ENCODE data around the gene SNCAIP.
"Not testable (repeated sequence)": the region's sequence is repeated elsewhere in the genome, so short reads cannot be mapped to it uniquely, and the experiment has no call there.

The SNCAIP gene

DNA sequence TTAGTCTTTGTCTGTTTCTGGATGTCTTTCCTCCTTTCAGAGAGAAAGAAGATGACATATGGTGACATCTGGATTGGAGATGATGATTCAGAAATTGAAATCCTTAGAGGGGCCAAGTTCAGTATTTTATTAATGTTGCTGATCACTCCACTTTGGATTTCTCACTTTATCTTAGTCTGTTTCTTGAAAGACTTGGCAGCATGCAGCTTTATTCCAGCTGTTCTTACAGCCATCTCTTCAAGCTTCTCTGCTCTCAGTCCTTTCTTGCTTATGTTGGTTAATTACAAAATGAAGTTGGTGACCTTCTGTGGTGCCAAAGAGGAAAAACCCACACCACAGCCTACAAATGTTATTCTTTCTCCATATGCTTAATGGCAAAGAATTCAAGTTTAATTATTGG is 62.1 kb downstream of the SNCAIP start:
- TF ChIP-seq, protein P1, sequence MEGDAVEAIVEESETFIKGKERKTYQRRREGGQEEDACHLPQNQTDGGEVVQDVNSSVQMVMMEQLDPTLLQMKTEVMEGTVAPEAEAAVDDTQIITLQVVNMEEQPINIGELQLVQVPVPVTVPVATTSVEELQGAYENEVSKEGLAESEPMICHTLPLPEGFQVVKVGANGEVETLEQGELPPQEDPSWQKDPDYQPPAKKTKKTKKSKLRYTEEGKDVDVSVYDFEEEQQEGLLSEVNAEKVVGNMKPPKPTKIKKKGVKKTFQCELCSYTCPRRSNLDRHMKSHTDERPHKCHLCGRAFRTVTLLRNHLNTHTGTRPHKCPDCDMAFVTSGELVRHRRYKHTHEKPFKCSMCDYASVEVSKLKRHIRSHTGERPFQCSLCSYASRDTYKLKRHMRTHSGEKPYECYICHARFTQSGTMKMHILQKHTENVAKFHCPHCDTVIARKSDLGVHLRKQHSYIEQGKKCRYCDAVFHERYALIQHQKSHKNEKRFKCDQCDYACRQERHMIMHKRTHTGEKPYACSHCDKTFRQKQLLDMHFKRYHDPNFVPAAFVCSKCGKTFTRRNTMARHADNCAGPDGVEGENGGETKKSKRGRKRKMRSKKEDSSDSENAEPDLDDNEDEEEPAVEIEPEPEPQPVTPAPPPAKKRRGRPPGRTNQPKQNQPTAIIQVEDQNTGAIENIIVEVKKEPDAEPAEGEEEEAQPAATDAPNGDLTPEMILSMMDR (conservative IDR thresholded peaks at IDR 0.05) = no peak
- no peak overlapping the region for H3K27ac ChIP-seq

DNA sequence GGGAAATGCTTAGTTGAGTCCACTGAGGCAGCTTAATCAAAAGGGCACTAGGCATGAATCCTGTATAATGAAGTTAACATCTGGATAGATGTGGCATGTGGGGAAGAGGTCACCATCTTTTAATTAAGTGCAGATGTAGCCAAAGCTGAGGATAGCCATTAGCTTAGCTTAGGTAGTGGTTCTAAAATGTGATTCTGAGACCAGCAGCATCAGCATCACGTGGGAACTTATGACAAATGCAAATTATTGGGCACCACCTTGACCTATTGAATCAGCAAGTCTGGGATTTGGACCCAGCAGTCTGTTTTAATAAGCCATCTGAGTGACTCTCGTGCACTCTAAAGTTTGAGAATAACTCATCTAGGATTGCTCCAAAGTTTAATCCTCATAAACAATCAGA is 63.8 kb downstream of the SNCAIP start:
- TF ChIP-seq, protein P1 (conservative IDR thresholded peaks at IDR 0.05) = no peak
- H3K27ac ChIP-seq = no peak overlapping the region

DNA sequence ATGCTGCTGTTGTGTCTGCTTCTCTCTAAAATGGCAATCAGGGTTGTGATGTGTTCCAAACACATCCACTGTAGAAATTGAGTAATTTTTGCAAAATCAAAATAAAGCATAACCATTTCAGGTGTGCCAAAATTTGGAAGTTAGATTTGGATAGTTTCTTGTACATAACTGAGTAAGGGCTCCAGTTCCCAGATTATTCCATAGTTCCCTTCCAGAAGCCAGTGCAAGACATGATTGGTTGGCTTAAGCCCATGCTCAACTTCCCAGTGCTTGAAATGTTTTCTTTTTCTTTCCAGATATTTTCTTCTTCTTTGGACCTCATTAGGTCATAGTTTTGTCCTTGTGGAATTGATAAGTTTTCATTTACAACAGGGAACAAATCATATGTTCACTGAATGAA is 64.2 kb downstream of the SNCAIP start:
- no peak overlapping the region for H3K27ac ChIP-seq
- TF ChIP-seq, protein P1 (conservative IDR thresholded peaks at IDR 0.05) = no peak

DNA sequence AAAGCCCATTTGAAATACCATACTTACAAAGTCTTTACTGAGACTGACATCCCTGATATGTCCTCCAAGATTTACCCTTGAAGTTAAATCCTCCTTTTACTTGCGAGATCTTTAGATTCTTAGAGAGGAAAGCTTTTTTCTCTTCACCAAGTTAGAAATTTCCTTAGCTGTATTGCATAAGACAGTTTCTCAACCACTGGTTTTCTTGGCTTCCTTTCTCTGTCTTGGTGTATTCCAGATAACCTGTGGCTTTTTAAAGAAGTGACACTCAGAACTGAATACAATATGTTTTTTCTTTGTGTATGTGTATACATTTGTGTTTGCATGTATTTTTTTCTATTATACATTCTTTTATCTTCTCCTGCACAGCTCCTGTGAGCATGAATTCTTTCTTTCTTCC is 65.0 kb downstream of the SNCAIP start:
- TF ChIP-seq, protein P1 (conservative IDR thresholded peaks at IDR 0.05) = no peak
- H3K27ac ChIP-seq = no peak overlapping the region

GRCh38 chr5:122382938-122383337 is 70.9 kb downstream of the SNCAIP start:
- H3K27ac ChIP-seq = not testable (repeated sequence)

GRCh38 chr5:122384739-122385235 is 72.8 kb downstream of the SNCAIP start:
- TF ChIP-seq, protein P1 (conservative IDR thresholded peaks at IDR 0.05) = no peak
- H3K27ac ChIP-seq = no peak overlapping the region

- TF ChIP-seq, protein P1 (conservative IDR thresholded peaks at IDR 0.05) = no peak
- no peak overlapping the region for H3K27ac ChIP-seq
Observed at GRCh38 chr5:122385286-122385685, 73.2 kb downstream of the SNCAIP start.

- no peak overlapping the region for H3K27ac ChIP-seq
Observed at GRCh38 chr5:122385808-122386207, 73.8 kb downstream of the SNCAIP start.

More at GRCh38 chr5:122385808-122386207, 73.8 kb downstream of the SNCAIP start:
- TF ChIP-seq, protein P1 (conservative IDR thresholded peaks at IDR 0.05) = no peak
